HG02571 (cell line): Measurements from ENCODE around the gene HDLBP.

Experiments used
- ATAC-seq: cut with Tn5 transposase; IDR thresholded peaks from one replicate; pipeline ENCODE4 v1.9.1; 2021; ENCODE audit warnings: mild to moderate bottlenecking, moderate library complexity; ENCODE audit not compliant: unreplicated experiment

HDLBP gene

GRCh38 chr2:241182531-241183133, 132.8 kb downstream of the HDLBP start:
- no peak for ATAC-seq

GRCh38 chr2:241182126-241182525, 133.3 kb downstream of the HDLBP start:
- no peak for ATAC-seq

GRCh38 chr2:241180495-241180894, 135.0 kb downstream of the HDLBP start:
- no peak for ATAC-seq

GRCh38 chr2:241179899-241180298, 135.6 kb downstream of the HDLBP start:
- no peak for ATAC-seq

- ATAC-seq: no peak
Measured at GRCh38 chr2:241178961-241179360, 136.5 kb downstream of the HDLBP start.

- ATAC-seq: no peak
Measured at GRCh38 chr2:241177526-241178334, 137.7 kb downstream of the HDLBP start.
